AG09309 (cell line): Measurements from ENCODE around the gene PDE1C.

Experiments used
- DNase-seq: peaks from one replicate; pipeline ENCODE4 v3.0.0-alpha.2; 2010; ENCODE audit warnings: low read depth
- H3K4me3 ChIP-seq: 2 replicates; pipeline ENCODE4 v1.5.1; 2011; ENCODE audit warnings: mild to moderate bottlenecking, low read depth, low read length, moderate library complexity; ENCODE audit not compliant: control insufficient read depth
- CTCF ChIP-seq: IDR thresholded peaks from 2 replicates; pipeline ENCODE4 v1.5.1; 2011; ENCODE audit warnings: mild to moderate bottlenecking, low read depth, low read length, inconsistent platforms; ENCODE audit not compliant: insufficient read depth, control insufficient read depth; ENCODE audit errors: missing control alignments

Gene PDE1C

GRCh38 chr7:31720366-31720765, 349.8 kb downstream of the PDE1C start:
- DNase-seq, result no peak
- H3K4me3 ChIP-seq, result no peak overlapping the region
- TF ChIP-seq CTCF, result no peak

- no peak for DNase-seq
- H3K4me3 ChIP-seq, result no peak overlapping the region
- TF ChIP-seq CTCF, result no peak
Observed at GRCh38 chr7:31716355-31716754, 353.9 kb downstream of the PDE1C start.

- no peak overlapping the region for H3K4me3 ChIP-seq
- no peak for TF ChIP-seq CTCF
- no peak for DNase-seq
Observed at GRCh38 chr7:31710171-31710570, 360.0 kb downstream of the PDE1C start.

GRCh38 chr7:31707089-31707488, 363.1 kb downstream of the PDE1C start:
- no peak overlapping the region for H3K4me3 ChIP-seq
- no peak for TF ChIP-seq CTCF
- no peak for DNase-seq

DNA sequence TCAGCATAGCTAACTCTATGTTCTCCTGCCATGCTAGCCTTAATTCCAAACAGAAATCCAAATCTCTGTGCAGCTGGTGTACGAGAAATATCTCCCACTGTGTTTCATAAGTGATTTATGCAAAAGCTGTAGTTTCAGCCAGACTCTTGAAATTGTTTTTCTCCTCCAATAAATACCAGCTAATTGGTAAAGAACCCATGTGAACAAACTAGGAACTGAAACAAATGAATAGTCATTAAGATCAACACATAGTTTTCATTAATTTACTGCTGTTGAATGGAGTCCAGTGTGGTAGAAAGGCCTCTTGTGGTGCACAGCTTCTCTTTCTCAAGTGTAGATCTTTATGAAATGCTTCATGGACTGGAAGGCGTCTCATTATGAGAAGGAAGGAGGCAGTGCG, 364.8 kb downstream of the PDE1C start:
- TF ChIP-seq CTCF, result no peak
- no peak for DNase-seq

DNA sequence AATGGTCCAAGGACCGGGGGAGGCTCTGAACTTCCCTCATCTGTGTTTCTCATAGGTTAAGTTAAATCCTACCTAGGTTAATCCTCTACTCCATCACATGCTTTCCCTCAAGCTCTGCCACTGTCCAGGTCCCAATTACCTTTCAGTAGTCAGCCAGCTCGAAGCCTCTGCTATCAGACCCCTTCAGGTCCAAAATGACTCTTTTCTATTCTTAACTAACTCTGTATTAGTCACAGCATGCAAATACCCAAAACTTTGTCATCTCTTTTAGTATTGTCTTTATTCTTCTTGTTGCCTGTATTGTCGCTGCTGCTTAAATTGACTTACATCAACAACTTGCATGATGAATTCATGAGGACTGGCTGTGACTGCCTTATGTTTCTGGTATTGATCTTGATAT, 367.9 kb downstream of the PDE1C start:
- DNase-seq, result no peak
- no peak for TF ChIP-seq CTCF
- no peak overlapping the region for H3K4me3 ChIP-seq

More for the DNA sequence above, 364.8 kb downstream of the PDE1C start:
- no peak overlapping the region for H3K4me3 ChIP-seq
